CD14-positive monocyte (primary cell): ENCODE measurements around the gene CELSR1. TPM values are rescaled to one million over a fixed set of nuclear protein-coding genes. Genes with fewer than 3 reads are reported as not detected.

Experiments used
- DNase-seq, 3 donors: peaks; one replicate each; pipeline ENCODE4 v3.0.0-alpha.2; 2011 to 2022
- H2AFZ ChIP-seq: 2 replicates; pipeline ENCODE4 v1.6.0; 2012; ENCODE audit warnings: mild to moderate bottlenecking, low read depth, low read length, inconsistent platforms; ENCODE audit not compliant: insufficient read depth, poor library complexity, severe bottlenecking
- H3K27ac ChIP-seq, 2 donors: 1 replicate in 1 of 2; 2 replicates in 1 of 2; pipeline ENCODE4 v1.5.1; 2012 to 2013; ENCODE audit warnings: low read length in 2 of 2, control low read depth in 1 of 2, inconsistent platforms in 1 of 2, low read depth in 1 of 2, mild to moderate bottlenecking in 1 of 2
- H3K27me3 ChIP-seq, 2 donors: one replicate each; pipeline versions ENCODE4 v1.6.0 to v1.6.1; 2011 to 2013; ENCODE audit warnings: low read length in 2 of 2; ENCODE audit not compliant: control insufficient read depth in 2 of 2, insufficient read depth in 2 of 2
- H3K36me3 ChIP-seq, 2 donors: replicated peaks in 1 of 2; 1 replicate in 1 of 2; 2 replicates in 1 of 2; pipeline versions ENCODE4 v1.5.1 to v1.6.1; 2012 to 2013; ENCODE audit warnings: low read length in 2 of 2, control low read depth in 1 of 2, inconsistent platforms in 1 of 2, mild to moderate bottlenecking in 1 of 2; ENCODE audit not compliant: insufficient read depth in 2 of 2, control insufficient read depth in 1 of 2
- H3K4me1 ChIP-seq, 2 donors: 1 replicate in 1 of 2; 2 replicates in 1 of 2; pipeline versions ENCODE4 v1.5.1 to v1.6.1; 2012 to 2013; ENCODE audit warnings: low read length in 2 of 2, control low read depth in 1 of 2, inconsistent platforms in 1 of 2, mild to moderate bottlenecking in 1 of 2, moderate library complexity in 1 of 2; ENCODE audit not compliant: insufficient read depth in 2 of 2, control insufficient read depth in 1 of 2
- H3K4me2 ChIP-seq: replicated peaks from 2 replicates; pipeline ENCODE3; 2012; ENCODE audit warnings: low read length, moderate library complexity, mild to moderate bottlenecking; ENCODE audit not compliant: poor library complexity, severe bottlenecking; ENCODE audit errors: extremely low read depth
- H3K4me3 ChIP-seq, 3 experiments: fragments of 200-600 bp in 1 of 3; sonication (generic) in 1 of 3; replicated peaks in 1 of 3; 1 replicate in 2 of 3; 2 replicates in 1 of 3; pipeline ENCODE4 v1.5.1; 2011 to 2013; ENCODE audit warnings: low read length in 3 of 3, mild to moderate bottlenecking in 3 of 3, control low read depth in 2 of 3, low read depth in 2 of 3, inconsistent platforms in 1 of 3, moderate library complexity in 1 of 3
- H3K79me2 ChIP-seq: 2 replicates; pipeline ENCODE4 v1.6.0; 2012; ENCODE audit warnings: mild to moderate bottlenecking, control low read depth, inconsistent platforms, low read length, moderate library complexity; ENCODE audit not compliant: insufficient read depth
- H3K9ac ChIP-seq: 2 replicates; pipeline ENCODE4 v1.6.0; 2017; ENCODE audit warnings: low read length, mild to moderate bottlenecking; ENCODE audit not compliant: insufficient read depth, poor library complexity, severe bottlenecking
- H3K9me3 ChIP-seq, 2 donors: replicated peaks in 1 of 2; 1 replicate in 1 of 2; 2 replicates in 1 of 2; pipeline versions ENCODE4 v1.5.1 to v1.6.1; 2012 to 2013; ENCODE audit warnings: low read length in 2 of 2, control low read depth in 1 of 2; ENCODE audit not compliant: control insufficient read depth in 1 of 2, insufficient read depth in 1 of 2
- H4K20me1 ChIP-seq: 2 replicates; pipeline ENCODE4 v1.6.0; 2012; ENCODE audit warnings: mild to moderate bottlenecking, low read length, control low read depth, moderate library complexity; ENCODE audit not compliant: insufficient read depth
- H3K27ac Mint-ChIP-seq, 7 donors: one replicate each; pipeline ENCODE4 v1.8.0; 2020; ENCODE audit warnings: mild to moderate bottlenecking in 7 of 7, mixed read lengths in 7 of 7, moderate library complexity in 6 of 7, inconsistent platforms in 2 of 7
- H3K27me3 Mint-ChIP-seq, 3 donors: one replicate each; pipeline ENCODE4 v1.8.0; 2021 to 2022; ENCODE audit warnings: low read depth in 3 of 3, mild to moderate bottlenecking in 3 of 3, mixed read lengths in 3 of 3, moderate library complexity in 3 of 3, inconsistent platforms in 1 of 3
- H3K36me3 Mint-ChIP-seq, 2 donors: one replicate each; pipeline ENCODE4 v1.8.0; 2020; ENCODE audit warnings: mixed read lengths in 2 of 2, inconsistent platforms in 1 of 2, mild to moderate bottlenecking in 1 of 2
- H3K4me1 Mint-ChIP-seq: one replicate; pipeline ENCODE4 v1.8.0; 2020; ENCODE audit warnings: mild to moderate bottlenecking, mixed read lengths
- H3K4me3 Mint-ChIP-seq, 2 donors: one replicate each; pipeline ENCODE4 v1.8.0; 2020; ENCODE audit warnings: mild to moderate bottlenecking in 2 of 2, mixed read lengths in 2 of 2, moderate library complexity in 1 of 2
- H3K9me3 Mint-ChIP-seq, 7 donors: one replicate each; pipeline ENCODE4 v1.8.0; 2020 to 2022; ENCODE audit warnings: mixed read lengths in 7 of 7, mild to moderate bottlenecking in 6 of 7, moderate library complexity in 6 of 7, inconsistent platforms in 2 of 7
- CTCF ChIP-seq: fragments of 200-600 bp; IDR thresholded peaks from one replicate; pipeline ENCODE4 v1.8.0; 2022; ENCODE audit warnings: antibody characterized with exemption, mild to moderate bottlenecking
- WGBS: methylation state at CpG from one replicate; pipeline ENCODE4 v1.1.5; 2013; ENCODE audit warnings: missing lambda C conversion rate; ENCODE audit not compliant: insufficient coverage; 5-methylcytosine and 5-hydroxymethylcytosine counted together
- intact Hi-C, 2 donors: fragments of 100-400 bp; cut with micrococcal nuclease; formaldehyde crosslinking; loops; one replicate each; pipeline versions ENCODE4 v1.15.0 to v1.15.1; 2023
- polyA plus RNA-seq, 3 donors: library from polyadenylated mRNA; depleted of rRNA in 1 of 3; unstranded in 2 of 3; stranded (reverse) in 1 of 3; fragments of 300-500 nt in 2 of 3; fragments of >200 nt in 1 of 3; fragmentation: Illumina TruSeq in 2 of 3; gene quantifications; 1 replicate in 2 of 3; 2 replicates in 1 of 3; pipeline ENCODE4 v1.2.3, GENCODE V29; 2012 to 2021

CELSR1 gene
- polyA plus RNA-seq, 3 donors: 0.16 TPM; not detected in 2

GRCh38 chr22:46473896-46474557 is 63.4 kb downstream of the CELSR1 start:
- no peaks in the 10 kb centered on the region for H3K36me3 ChIP-seq
- H4K20me1 ChIP-seq: no peaks in the 10 kb centered on the region
- Mint-ChIP-seq H3K36me3 (no peaks in the 10 kb centered on the region), H3K27ac (no peak overlapping the region), H3K9me3 (peaks cover 1 to 8% (median 3%) of the 10 kb centered on the region in 7 donors), H3K4me1 (peaks cover 14% of the 10 kb centered on the region), H3K4me3 (no peak overlapping the region), H3K27me3 (peaks cover 7 to 15% (median 11%) of the 10 kb centered on the region in 3 donors)
- intact Hi-C loops: no loop called here
- no peaks in the 10 kb centered on the region for H3K79me2 ChIP-seq
- TF ChIP-seq CTCF: no peak
- H3K9ac ChIP-seq: no peak overlapping the region
- H3K27ac ChIP-seq: no peak overlapping the region
- no peak for DNase-seq
- H3K9me3 ChIP-seq: no peaks in the 10 kb centered on the region
- no peak overlapping the region for H3K4me2 ChIP-seq
- H3K27me3 ChIP-seq: no peaks in the 10 kb centered on the region
- no peak overlapping the region for H3K4me3 ChIP-seq
- 97% methylated on average over 15 of the region's 20 CpGs for whole genome bisulfite sequencing
- no peak overlapping the region for H2AFZ ChIP-seq
- H3K4me1 ChIP-seq: peaks cover 8% of the 10 kb centered on the region in 2 donors

DNA sequence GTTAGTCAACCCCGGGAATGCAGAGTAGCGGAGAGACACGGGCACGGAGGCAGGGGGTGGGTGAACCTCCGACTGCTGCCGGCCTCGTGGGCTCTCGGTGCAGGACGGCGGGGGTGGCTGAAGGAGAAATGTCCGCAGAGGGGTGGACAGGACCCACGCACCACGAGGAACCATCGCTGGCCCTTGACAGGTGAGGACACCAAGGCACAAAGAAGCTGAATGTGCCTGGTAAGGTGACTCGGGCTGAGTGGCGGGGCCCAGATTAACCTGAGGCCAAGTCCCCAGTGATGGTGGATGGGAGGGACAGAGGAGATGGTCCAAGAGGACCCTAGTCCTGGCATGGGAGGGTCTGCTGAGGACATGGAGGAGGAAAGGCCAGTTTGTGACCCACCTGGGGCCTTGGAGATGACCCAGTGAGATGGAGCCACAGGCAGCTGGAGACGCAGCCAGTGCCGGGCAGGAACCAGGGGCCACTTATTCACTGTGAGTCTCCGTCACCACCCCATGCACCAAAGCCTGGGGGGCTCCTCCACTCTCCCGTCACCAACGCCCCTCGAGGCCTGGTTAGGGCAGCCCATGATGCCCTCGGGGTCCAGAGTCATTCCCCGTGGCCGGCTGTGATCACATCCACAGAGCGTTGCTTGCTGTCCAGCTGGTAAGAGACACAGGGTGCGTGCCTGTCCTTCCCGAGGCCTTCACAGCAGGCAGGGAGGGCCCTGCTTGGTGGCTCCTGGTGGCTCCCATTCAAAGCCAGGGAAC is 64.2 kb downstream of the CELSR1 start:
- Mint-ChIP-seq H3K27ac (peak overlapping the region in 1 of 7 donors; percentile 75), H3K9me3 (peaks cover 0 to 11% (median 3%) of the 10 kb centered on the region in 7 donors), H3K4me3 (no peak overlapping the region), H3K36me3 (no peaks in the 10 kb centered on the region), H3K4me1 (peaks cover 14% of the 10 kb centered on the region), H3K27me3 (peaks cover 10 to 15% (median 11%) of the 10 kb centered on the region in 3 donors)
- no peaks in the 10 kb centered on the region for H3K27me3 ChIP-seq
- no peak overlapping the region for H3K4me3 ChIP-seq
- no peak overlapping the region for H3K27ac ChIP-seq
- H3K4me2 ChIP-seq: no peak overlapping the region
- H3K9me3 ChIP-seq: no peaks in the 10 kb centered on the region
- H4K20me1 ChIP-seq: no peaks in the 10 kb centered on the region
- WGBS: 96% methylated on average over 25 of the region's 28 CpGs
- intact Hi-C loops: no loop called here
- H3K36me3 ChIP-seq: no peaks in the 10 kb centered on the region
- no peak for DNase-seq
- H3K4me1 ChIP-seq: peaks cover 8% of the 10 kb centered on the region in 2 donors
- no peak overlapping the region for H3K9ac ChIP-seq
- H3K79me2 ChIP-seq: no peaks in the 10 kb centered on the region
- TF ChIP-seq CTCF: no peak
- H2AFZ ChIP-seq: no peak overlapping the region
